Heart right ventricle (tissue), 16 donors: ENCODE data around the gene KLF13. TPM values are rescaled to one million over a fixed set of nuclear protein-coding genes. Genes with fewer than 3 reads are reported as not detected.

ENCODE experiments used
- ATAC-seq, 8 donors: fragments of 200-7000 bp; cut with Tn5 transposase; one replicate each; pipeline ENCODE4 v1.9.1; 2020; ENCODE audit warnings: mild to moderate bottlenecking in 8 of 8, moderate library complexity in 8 of 8, moderate number of reproducible peaks in 1 of 8
- DNase-seq, 2 donors: peaks; one replicate each; pipeline ENCODE4 v3.0.0-alpha.2; 2020
- H3K27ac ChIP-seq, 10 donors: fragments of 200-600 bp; sonication (generic) in 2 of 10; one replicate each; pipeline versions ENCODE4 v1.5.0 to v1.8.0; 2020 to 2022; ENCODE audit warnings: mild to moderate bottlenecking in 3 of 10
- H3K27me3 ChIP-seq, 7 donors: fragments of 200-600 bp; one replicate each; pipeline ENCODE4 v1.8.0; 2021 to 2022; ENCODE audit warnings: mild to moderate bottlenecking in 2 of 7
- H3K36me3 ChIP-seq, 9 donors: fragments of 200-600 bp; sonication (generic) in 1 of 9; one replicate each; pipeline versions ENCODE4 v1.5.0 to v1.8.0; 2020 to 2022; ENCODE audit warnings: mild to moderate bottlenecking in 2 of 9
- H3K4me1 ChIP-seq, 9 donors: fragments of 200-600 bp; sonication (generic) in 1 of 9; one replicate each; pipeline versions ENCODE4 v1.5.0 to v1.8.0; 2020 to 2022; ENCODE audit warnings: mild to moderate bottlenecking in 4 of 9
- H3K4me3 ChIP-seq, 10 donors: fragments of 200-600 bp; sonication (generic) in 2 of 10; one replicate each; pipeline versions ENCODE4 v1.5.0 to v1.8.0; 2020 to 2022; ENCODE audit warnings: mild to moderate bottlenecking in 7 of 10, moderate library complexity in 2 of 10
- H3K9me3 ChIP-seq, 11 donors: fragments of 200-600 bp in 10 of 11; sonication (generic) in 2 of 11; one replicate each; pipeline versions ENCODE4 v1.5.0 to v1.8.0; 2013 to 2022; ENCODE audit warnings: mild to moderate bottlenecking in 2 of 11, control low read depth in 1 of 11, moderate library complexity in 1 of 11
- CTCF ChIP-seq, 9 donors: fragments of 200-600 bp; sonication (generic) in 2 of 9; IDR thresholded peaks; one replicate each; pipeline versions ENCODE4 v1.5.0 to v1.8.0; 2021 to 2022; ENCODE audit warnings: antibody characterized with exemption in 9 of 9, mild to moderate bottlenecking in 5 of 9, moderate library complexity in 1 of 9
- WGBS, 2 donors: extraction: QIAGEN DNeasy Blood & Tissue Kit; methylation state at CpG; one replicate each; pipeline ENCODE4 v1.1.7; 2013; ENCODE audit warnings: inconsistent platforms in 1 of 2; 5-methylcytosine and 5-hydroxymethylcytosine counted together
- intact Hi-C, 10 donors: fragments of 100-400 bp; cut with DNase I; formaldehyde crosslinking; loops; one replicate each; pipeline versions ENCODE4 v1.11.1 to v1.14.2; 2022
- polyA plus RNA-seq, 2 donors: library from polyadenylated mRNA; stranded (reverse); fragments of 200-250 nt; gene quantifications; one replicate each; pipeline ENCODE4 v1.2.3, GENCODE V29; 2013
- total RNA-seq, 10 donors: library from RNA; stranded (reverse); fragmentation: NEBNext Ultra II Directional in 3 of 10; extraction: Animal tissue kit (Norgen Biotek cat#: 25700) in 3 of 10; gene quantifications; one replicate each; pipeline versions ENCODE4 v1.2.1 to v1.2.4, GENCODE V29; 2021 to 2023
- donor health status: Arrhythmogenic right ventricular cardiomyopathy.
- donor health status: ischemic (EF 13 %, LVEDD 7.1; RV severe dilation, severe dysfunction).
- donor health status: healthy with polysubstance abuse.
- donor health status: DM: no; HTN: yes; CAD: no.
- donor health status: DM: no; HTN: no; CAD: no.
- donor health status: ischemic (EF 25% LVEDD 6.9; RV normal size, moderate dysfunction).
- donor health status: ischemic (EF 25% LVEDD 5.7; RV mildly dilated, moderate dysfunction).
- donor health status: healthy.
- donor health status: DM: yes; HTN: yes; CAD: no.
- donor health status: Ischemic cardiomyopathy.
- donor health status: ischemic (EF 35%, LVEDD 5.7; RV mildly dilated, moderate dysfunction).
- donor health status: nonischemic (EF 11% LVEDD 7.7; RV severe dilation, severe dysfunction).
- donor health status: DM: yes; HTN: yes; CAD: no.
- donor health status: PGD.
- donor health status: ischemic (EF 29% LVEDD 5.4; RV normal size, mild dysfunction).
- donor health status: nonischemic (EF 23%, LVEDD 6.1; RV moderate dilation, normal function).

KLF13 gene
- total and polyA plus RNA-seq, 12 donors, result 28.4 to 101 (median 45.0) TPM

- Histone ChIP-seq H3K4me3 (no peak overlapping the region), H3K36me3 (peaks cover 0 to 73% (median 10%) of the 10 kb centered on the region in 9 donors), H3K9me3 (peaks cover 0 to 7% (median 0%) of the 10 kb centered on the region in 11 donors), H3K27ac (peak overlapping the region in 8 of 10 donors; percentile 33 to 72 (median 58)), H3K4me1 (peaks cover 3 to 77% (median 59%) of the 10 kb centered on the region in 9 donors), H3K27me3 (no peaks in the 10 kb centered on the region)
- ATAC-seq, result peak in 1 of 8 donors; percentile 7
- intact Hi-C loops, result no loop called here
- 84 to 87% methylated on average over 8 of the region's 8 CpGs for WGBS, 2 donors
- no peak for DNase-seq
- TF ChIP-seq CTCF (IDR thresholded peaks at IDR 0.05), result no peak
These were observed 52.9 kb downstream of the KLF13 start for GRCh38 chr15:31379577-31379976.

- Histone ChIP-seq H3K27ac (peak overlapping the region; percentile 27 to 77 (median 64)), H3K4me3 (no peak overlapping the region), H3K27me3 (no peaks in the 10 kb centered on the region), H3K4me1 (peaks cover 0 to 65% (median 42%) of the 10 kb centered on the region in 9 donors), H3K36me3 (peaks cover 0 to 50% (median 10%) of the 10 kb centered on the region in 9 donors), H3K9me3 (peaks cover 0 to 7% (median 0%) of the 10 kb centered on the region in 11 donors)
- intact Hi-C loops, result no loop called here
- 75 to 80% methylated on average over 10 of the region's 10 CpGs for WGBS, 2 donors
- DNase-seq (no peak), ATAC-seq (peak; percentile 17 to 64 (median 36))
- TF ChIP-seq CTCF (IDR thresholded peaks at IDR 0.05), result no peak
These were observed 55.4 kb downstream of the KLF13 start for GRCh38 chr15:31381801-31382712.

GRCh38 chr15:31382713-31383045 lies 56.0 kb downstream of the KLF13 start:
- intact Hi-C loops, result no loop called here
- no peak for TF ChIP-seq CTCF (IDR thresholded peaks at IDR 0.05)
- DNase-seq (no peak), ATAC-seq (peak in 1 of 8 donors; percentile 4)
- peaks cover 0 to 44% (median 10%) of the 10 kb centered on the region in 9 donors for H3K36me3 ChIP-seq
- H3K4me1 ChIP-seq, result peaks cover 0 to 63% (median 44%) of the 10 kb centered on the region in 9 donors
- WGBS, 2 donors, result 73 to 81% methylated on average over 5 of the region's 5 CpGs
- H3K27me3 ChIP-seq, result no peaks in the 10 kb centered on the region
- H3K27ac ChIP-seq, result peak overlapping the region; percentile 27 to 77 (median 64)
- no peak overlapping the region for H3K4me3 ChIP-seq
- peaks cover 0 to 7% (median 0%) of the 10 kb centered on the region in 11 donors for H3K9me3 ChIP-seq

- ATAC-seq (no peak), DNase-seq (no peak)
- no peak for TF ChIP-seq CTCF (IDR thresholded peaks at IDR 0.05)
- intact Hi-C loops, result no loop called here
- H3K9me3 ChIP-seq, result peaks cover 0 to 7% (median 0%) of the 10 kb centered on the region in 11 donors
- no peak overlapping the region for H3K4me3 ChIP-seq
- peaks cover 0 to 41% (median 10%) of the 10 kb centered on the region in 9 donors for H3K36me3 ChIP-seq
- peaks cover 0 to 63% (median 49%) of the 10 kb centered on the region in 9 donors for H3K4me1 ChIP-seq
- H3K27me3 ChIP-seq, result no peaks in the 10 kb centered on the region
- 87 to 89% methylated on average over 6 of the region's 6 CpGs for WGBS, 2 donors
- peak overlapping the region in 5 of 10 donors; percentile 42 to 77 (median 71) for H3K27ac ChIP-seq
These were observed 56.5 kb downstream of the KLF13 start for GRCh38 chr15:31383139-31383538.
